ENCODE results near the gene RAB36.
A peak's percentile ranks its signal among the peaks of the same experiment; 100 is the strongest.

The RAB36 gene

GRCh38 chr22:23137905-23138561 lies 7.2 kb upstream of the RAB36 start:
- DNase-seq (ENCODE audit: low read depth): no peak

- DNase-seq (ENCODE audit: low read depth): no peak
Measured at GRCh38 chr22:23138584-23139435, 6.5 kb upstream of the RAB36 start.

GRCh38 chr22:23140385-23140784 lies 4.9 kb upstream of the RAB36 start:
- DNase-seq (ENCODE audit: low read depth): no peak

- DNase-seq (ENCODE audit: low read depth): no peak
Measured at GRCh38 chr22:23142546-23143105, 2.7 kb upstream of the RAB36 start.

GRCh38 chr22:23143119-23143518 lies 2.2 kb upstream of the RAB36 start:
- no peak for DNase-seq (ENCODE audit: low read depth)

GRCh38 chr22:23144432-23144831 lies 845 bp upstream of the RAB36 start:
- DNase-seq (ENCODE audit: low read depth): no peak

- DNase-seq (ENCODE audit: low read depth): no peak
Measured at GRCh38 chr22:23145878-23146470, 697 bp downstream of the RAB36 start.

- peak; percentile 28 for DNase-seq (ENCODE audit: low read depth)
Measured at GRCh38 chr22:23146478-23147205, 1.4 kb downstream of the RAB36 start.

GRCh38 chr22:23147617-23148387 lies 2.5 kb downstream of the RAB36 start:
- DNase-seq (ENCODE audit: low read depth): peak; percentile 89

- DNase-seq (ENCODE audit: low read depth): no peak
Measured at GRCh38 chr22:23149743-23150238, 4.5 kb downstream of the RAB36 start.

- DNase-seq (ENCODE audit: low read depth): no peak
Measured at GRCh38 chr22:23150762-23151161, 5.5 kb downstream of the RAB36 start.

GRCh38 chr22:23151827-23152226 lies 6.5 kb downstream of the RAB36 start:
- DNase-seq (ENCODE audit: low read depth): no peak

GRCh38 chr22:23152238-23153114 lies 7.2 kb downstream of the RAB36 start:
- no peak for DNase-seq (ENCODE audit: low read depth)

GRCh38 chr22:23153994-23154393 lies 8.7 kb downstream of the RAB36 start:
- DNase-seq (ENCODE audit: low read depth): no peak

GRCh38 chr22:23154461-23154860 lies 9.2 kb downstream of the RAB36 start:
- DNase-seq (ENCODE audit: low read depth): no peak

- DNase-seq (ENCODE audit: low read depth): no peak
Measured at GRCh38 chr22:23155143-23155542, 9.9 kb downstream of the RAB36 start.

- DNase-seq (ENCODE audit: low read depth): no peak
Measured at GRCh38 chr22:23155831-23156230, 10.6 kb downstream of the RAB36 start.

GRCh38 chr22:23156286-23156685 lies 11.0 kb downstream of the RAB36 start:
- no peak for DNase-seq (ENCODE audit: low read depth)

GRCh38 chr22:23157560-23158515 lies 12.6 kb downstream of the RAB36 start:
- no peak for DNase-seq (ENCODE audit: low read depth)
